HepG2 (cell line): ENCODE measurements around the gene LACTBL1. TPM values are rescaled to one million over a fixed set of nuclear protein-coding genes. Genes with fewer than 3 reads are reported as not detected.

ENCODE experiments used
- FOXP1 ChIP-seq, 2 experiments: fragments of 450-650 bp in 1 of 2; IDR thresholded peaks; 2 replicates each; pipeline ENCODE4 v1.6.1; 2017 to 2018; ENCODE audit warnings: antibody characterized with exemption in 1 of 2
- IRF9 ChIP-seq: sonication (generic); formaldehyde crosslinking; IDR thresholded peaks from 2 replicates; pipeline ENCODE4 v1.8.0; 2022; ENCODE audit warnings: missing genetic modification reagents, mild to moderate bottlenecking, borderline replicate concordance
- MTA3 ChIP-seq: sonication (generic); formaldehyde crosslinking; IDR thresholded peaks from 2 replicates; pipeline ENCODE4 v1.4.0; 2020; ENCODE audit warnings: missing genetic modification reagents
- PATZ1 ChIP-seq: sonication (generic); formaldehyde crosslinking; IDR thresholded peaks from 2 replicates; pipeline ENCODE4 v1.4.0; 2020; ENCODE audit warnings: missing genetic modification reagents
- SIN3A ChIP-seq: IDR thresholded peaks from 2 replicates; pipeline ENCODE4 v1.6.1; 2011; ENCODE audit warnings: low read depth, mild to moderate bottlenecking, control low read depth, low read length, borderline replicate concordance
- STAG1 ChIP-seq: sonication (generic); formaldehyde crosslinking; IDR thresholded peaks from 2 replicates; pipeline ENCODE4 v1.4.0; 2020; ENCODE audit warnings: missing genetic modification reagents
- TOE1 ChIP-seq: sonication (generic); formaldehyde crosslinking; IDR thresholded peaks from 2 replicates; pipeline ENCODE4 v1.4.0; 2020; ENCODE audit warnings: mild to moderate bottlenecking, missing genetic modification reagents
- YY1 ChIP-seq: IDR thresholded peaks from 2 replicates; pipeline ENCODE4 v1.6.1; 2011; ENCODE audit warnings: low read length, low read depth, moderate library complexity, mild to moderate bottlenecking; ENCODE audit not compliant: insufficient read depth, insufficient replicate concordance
- ZNF281 ChIP-seq: sonication (generic); formaldehyde crosslinking; IDR thresholded peaks from 2 replicates; pipeline ENCODE4 v1.4.0; 2020; ENCODE audit warnings: missing genetic modification reagents, borderline replicate concordance
- ZSCAN25 ChIP-seq: sonication (generic); formaldehyde crosslinking; IDR thresholded peaks from 2 replicates; pipeline ENCODE4 v1.8.0; 2022; ENCODE audit warnings: mild to moderate bottlenecking, missing genetic modification reagents
- polyA plus RNA-seq, 8 experiments: library from polyadenylated mRNA; depleted of rRNA in 3 of 8; stranded (reverse) in 7 of 8; unstranded in 1 of 8; fragments of >200 nt; fragmentation: Illumina TruSeq in 4 of 8; extraction: Trizol in 4 of 8; gene quantifications; 2 replicates each; pipeline versions ENCODE4 v1.2.1 to v1.2.3, GENCODE V29; 2011 to 2016; ENCODE audit warnings: low read depth in 4 of 8, missing spikeins in 1 of 8, mixed read lengths in 1 of 8; ENCODE audit not compliant: insufficient read depth in 1 of 8
- total RNA-seq, 5 experiments: library from RNA; depleted of rRNA; stranded (reverse); fragments of >200 nt; fragmentation: Illumina TruSeq; extraction: Trizol; gene quantifications; 2 replicates each; pipeline ENCODE4 v1.2.3, GENCODE V29; 2016; ENCODE audit warnings: low read depth in 1 of 5

The LACTBL1 gene
- total and polyA plus RNA-seq, 2 of the 13 experiments (the other 11 are each of a cell fraction or from before 2014, with no cell fraction given) = 0.12 to 1.3 TPM

GRCh38 chr1:22930240-22930912 is 42.3 kb downstream of the LACTBL1 start (continued):
- no peak for TF ChIP-seq FOXP1 (IDR thresholded peaks at IDR 0.05)
- no peak for TF ChIP-seq FOXP1 (CRISPR knock-in tag; IDR thresholded peaks at IDR 0.05)
- TF ChIP-seq STAG1 (CRISPR knock-in tag) = peak; percentile 84
- peak; percentile 39; the same call in 1 of the 2 replicates for TF ChIP-seq ZSCAN25 (CRISPR knock-in tag)
- TF ChIP-seq PATZ1 (CRISPR knock-in tag) = peak; percentile 26; the same call in 1 of the 2 replicates
- TF ChIP-seq MTA3 (CRISPR knock-in tag) = no peak
- no peak for TF ChIP-seq IRF9
- TF ChIP-seq ZNF281 (CRISPR knock-in tag) = peak; percentile 85; the same call in 1 of the 2 replicates
- TF ChIP-seq TOE1 (CRISPR knock-in tag) = no peak
- peak; percentile 27 for TF ChIP-seq YY1
- no peak for TF ChIP-seq SIN3A
